Measurements from ENCODE around the gene EFHD2. TPM values are rescaled to one million over a fixed set of nuclear protein-coding genes. Genes with fewer than 3 reads are reported as not detected.
"Not testable (repeated sequence)": the region's sequence is repeated elsewhere in the genome, so short reads cannot be mapped to it uniquely, and the experiment has no call there.

EFHD2 gene
- total RNA-seq, 3 donors from 2014 or later = 79.5 to 81.7 (median 80.0) TPM

DNA sequence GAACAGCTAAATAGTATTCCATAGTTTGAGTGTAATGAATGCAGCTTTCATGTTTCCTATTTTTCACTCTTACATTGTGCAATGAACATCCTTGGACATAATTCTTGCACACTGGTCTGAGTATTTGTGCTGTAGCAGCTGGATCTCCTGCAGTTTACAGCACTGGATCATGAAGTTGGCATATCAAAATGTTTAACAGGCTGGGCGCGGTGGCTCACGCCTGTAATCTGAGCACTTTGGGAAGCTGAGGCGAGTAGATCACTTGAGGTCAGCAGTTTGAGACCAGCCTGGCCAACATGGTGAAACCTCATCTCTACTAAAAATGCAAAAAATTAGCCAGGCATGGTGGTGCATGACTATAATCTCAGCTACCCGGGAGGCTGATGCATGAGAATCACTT, 61.4 kb downstream of the EFHD2 start:
- H3K36me3 Mint-ChIP-seq (ENCODE audit: insufficient read depth); H3K4me1 Mint-ChIP-seq (ENCODE audit: low read depth); H3K9me3 Mint-ChIP-seq; ATAC-seq; DNase-seq; H3K27me3 Mint-ChIP-seq (ENCODE audit: low read depth); H3K4me3 Mint-ChIP-seq: not testable (repeated sequence)

DNA sequence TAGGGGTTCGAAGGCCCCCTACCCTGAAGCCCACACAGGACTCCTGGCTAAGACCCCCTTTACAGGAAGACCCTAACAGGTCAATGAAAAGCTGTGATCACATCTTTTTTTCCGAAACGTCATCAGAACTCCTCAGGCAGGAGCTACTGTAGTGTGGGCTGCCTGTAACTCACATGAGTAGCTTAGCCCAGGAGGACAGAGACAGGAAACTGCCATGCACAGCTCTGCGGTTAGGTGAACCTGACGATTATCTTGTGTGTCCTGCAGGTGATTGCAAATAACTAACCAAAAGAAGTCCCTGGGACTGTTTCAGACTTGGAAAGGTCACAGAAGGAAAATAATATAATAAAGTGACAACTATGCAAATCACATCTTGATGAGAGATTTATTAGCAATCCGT, 62.0 kb downstream of the EFHD2 start:
- H3K9me3 Mint-ChIP-seq; H3K36me3 Mint-ChIP-seq (ENCODE audit: insufficient read depth); ATAC-seq; H3K27me3 Mint-ChIP-seq (ENCODE audit: low read depth); H3K4me1 Mint-ChIP-seq (ENCODE audit: low read depth); DNase-seq; H3K4me3 Mint-ChIP-seq: not testable (repeated sequence)

DNA sequence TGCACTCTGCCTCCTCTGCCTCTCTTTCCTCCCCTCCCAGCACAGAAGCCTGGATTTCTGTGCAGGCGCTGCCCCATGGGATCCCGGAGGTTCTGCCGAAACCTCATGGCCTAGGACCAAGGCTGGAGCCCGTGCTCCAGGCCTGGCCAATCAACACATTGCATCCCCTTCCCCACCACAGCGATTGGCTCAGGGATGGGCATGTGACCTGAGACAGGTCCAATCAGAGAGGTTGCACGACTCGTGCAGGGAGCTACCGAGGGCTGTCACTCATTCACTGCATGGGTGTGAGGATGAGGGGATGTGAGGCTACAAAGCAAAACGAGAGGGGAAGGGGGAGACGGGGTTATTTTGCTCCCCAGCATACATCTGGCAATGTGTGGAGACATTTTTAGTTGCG, 62.9 kb downstream of the EFHD2 start:
- DNase-seq = no peak
- Mint-ChIP-seq H3K9me3 (no peaks in the 10 kb centered on the region), H3K36me3 (ENCODE audit: insufficient read depth) (no peaks in the 10 kb centered on the region), H3K4me1 (ENCODE audit: low read depth) (no peaks in the 10 kb centered on the region), H3K4me3 (no peak overlapping the region), H3K27me3 (ENCODE audit: low read depth) (no peaks in the 10 kb centered on the region)
- ATAC-seq = no peak

DNA sequence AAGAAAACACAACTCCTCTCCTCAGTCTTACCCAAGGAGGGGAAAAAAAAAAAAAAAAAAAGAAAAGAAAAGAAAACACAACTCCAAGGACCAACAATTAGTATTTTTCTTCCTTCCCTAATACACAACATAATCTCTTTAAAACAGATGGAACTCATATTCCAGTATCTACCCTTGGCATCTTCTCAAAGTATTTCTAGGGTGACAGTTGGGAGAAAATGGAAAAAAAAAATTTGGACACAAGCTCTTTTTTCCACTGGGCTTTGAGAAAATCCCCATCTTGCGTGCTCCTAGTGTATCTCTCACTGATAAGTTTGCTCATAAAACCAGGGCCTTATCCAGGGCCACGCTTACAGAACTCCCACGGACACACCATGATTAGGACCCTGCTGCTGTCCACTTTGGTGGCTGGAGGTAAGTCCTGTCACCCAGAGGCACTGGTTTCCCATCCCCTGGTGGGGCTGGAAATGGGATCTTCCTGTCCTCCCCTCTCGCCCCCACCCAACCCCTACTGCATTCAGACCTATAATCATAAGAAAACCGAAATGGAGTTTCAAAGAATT, 66.1 kb downstream of the EFHD2 start, which contains the start of gene CELA2B:
TSS of gene CELA2B (plus strand) at position 353 of the 563 bp plus-strand sequence. CDS start at position 375, 22 bp downstream.
- no peak for DNase-seq
- Mint-ChIP-seq H3K27me3 (ENCODE audit: low read depth) (no peaks in the 10 kb centered on the region), H3K9me3 (no peaks in the 10 kb centered on the region), H3K4me1 (ENCODE audit: low read depth) (no peaks in the 10 kb centered on the region), H3K36me3 (ENCODE audit: insufficient read depth) (no peaks in the 10 kb centered on the region), H3K4me3 (no peak within 1 kb of the TSS)
- no peak for ATAC-seq

DNA sequence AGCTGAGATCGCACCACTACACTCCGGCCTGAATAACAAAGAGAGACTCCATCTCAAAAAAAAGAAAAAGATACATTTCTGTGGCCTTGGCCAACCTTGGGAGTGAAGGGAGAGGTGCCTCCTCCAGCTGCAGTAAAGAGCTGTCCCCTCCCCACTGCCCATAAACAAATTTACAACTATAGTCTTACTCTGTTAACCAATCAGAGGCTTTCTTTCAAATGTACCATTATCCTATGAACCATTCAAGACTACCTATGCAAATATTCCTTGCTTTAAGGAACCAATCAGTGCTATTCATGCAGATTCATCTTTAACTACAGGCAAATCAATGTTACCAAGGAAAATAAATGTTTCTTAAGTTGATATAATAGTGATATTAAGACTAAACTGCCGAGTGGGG, 67.2 kb downstream of the EFHD2 start:
- DNase-seq (no peak), ATAC-seq (no peak)
- Mint-ChIP-seq H3K27me3 (ENCODE audit: low read depth) (no peaks in the 10 kb centered on the region), H3K4me1 (ENCODE audit: low read depth) (no peaks in the 10 kb centered on the region), H3K36me3 (ENCODE audit: insufficient read depth) (no peaks in the 10 kb centered on the region), H3K4me3 (no peak overlapping the region), H3K9me3 (no peaks in the 10 kb centered on the region)

DNA sequence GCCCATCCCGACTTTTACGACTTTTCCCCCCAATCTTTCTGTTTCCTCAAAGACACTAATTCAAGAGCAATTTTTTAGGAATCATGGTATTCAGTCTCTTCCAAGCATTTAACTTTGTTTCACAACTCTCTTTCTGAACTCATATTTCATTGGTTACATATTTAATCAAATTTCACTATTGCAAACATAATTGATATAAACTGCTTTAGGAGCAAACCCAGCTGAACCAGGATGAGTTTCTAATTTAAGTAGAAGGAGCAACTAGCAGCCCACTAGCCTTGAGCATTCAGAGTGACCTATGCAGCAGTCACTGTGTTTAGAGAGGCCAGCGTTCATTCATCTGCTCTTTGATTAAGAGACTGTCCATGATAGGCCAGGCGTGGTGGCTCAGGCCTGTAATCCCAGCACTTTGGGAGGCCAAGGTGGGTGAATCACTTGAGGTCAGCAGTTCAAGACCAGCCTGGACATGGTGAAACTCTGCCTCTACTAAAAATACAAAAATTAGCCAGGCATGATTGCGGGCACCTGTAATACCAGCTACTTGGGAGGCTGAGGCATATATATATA, 68.0 kb downstream of the EFHD2 start:
- DNase-seq = no peak
- no peak overlapping the region for H3K4me3 Mint-ChIP-seq
- no peaks in the 10 kb centered on the region for H3K4me1 Mint-ChIP-seq (ENCODE audit: low read depth)
- ATAC-seq = no peak
- no peaks in the 10 kb centered on the region for H3K36me3 Mint-ChIP-seq (ENCODE audit: insufficient read depth)
- no peaks in the 10 kb centered on the region for H3K9me3 Mint-ChIP-seq
- H3K27me3 Mint-ChIP-seq (ENCODE audit: low read depth) = no peaks in the 10 kb centered on the region

Other genes starting within 250 kb of the EFHD2 start
- under 1 TPM; 0.08 to 0.50 (median 0.20) TPM for gene FHAD1, start 162.7 kb upstream of the EFHD2 start, total RNA-seq
- gene CTRC, start 28.6 kb downstream of the EFHD2 start, total RNA-seq = 1 to 10 TPM; 1.4 to 2.6 (median 1.5) TPM
- under 1 TPM; 0.52 to 0.83 (median 0.53) TPM for gene CELA2A, start 46.8 kb downstream of the EFHD2 start, total RNA-seq
- gene CELA2B, start 66.2 kb downstream of the EFHD2 start, total RNA-seq = under 1 TPM in 1 of 3 donors, not detected in 2; 0.41 TPM
- gene CASP9, start 114.3 kb downstream of the EFHD2 start, total RNA-seq = 1 to 10 TPM; 4.8 to 6.3 (median 6.3) TPM
- 10 to 100 TPM; 12.1 to 13.7 (median 13.2) TPM for gene DNAJC16, start 117.0 kb downstream of the EFHD2 start, total RNA-seq
- 10 to 100 TPM; 21.2 to 23.1 (median 22.8) TPM for gene AGMAT, start 175.2 kb downstream of the EFHD2 start, total RNA-seq
- gene DDI2, start 207.6 kb downstream of the EFHD2 start, total RNA-seq = 10 to 100 TPM; 50.1 to 65.4 (median 58.2) TPM

All from activated T-cell treated with anti-CD3 and anti-CD28 coated beads, Interleukin-2, amount 50 U/mL, for 4 hours (primary cell).